ENCODE results near the gene MID1IP1.

- TF ChIP-seq CTCF (IDR thresholded peaks at IDR 0.05; ENCODE audit: low read length) = peak; percentile 57; the same call in 1 of the 2 replicates
- no peak for TF ChIP-seq EZH2 (IDR thresholded peaks at IDR 0.05; ENCODE audit: borderline replicate concordance, low read length)
Observed at GRCh38 chrX:38754102-38754790, 47.0 kb upstream of the MID1IP1 start.
